Choroid plexus epithelial cell (primary cell): Measurements from ENCODE around the gene TAC4.
A peak's percentile ranks its signal among the peaks of the same experiment; 100 is the strongest.

Source experiments
- DNase-seq: peaks from one replicate; pipeline ENCODE4 v3.0.0-alpha.2; 2010; ENCODE audit warnings: low read depth
- H3K4me3 ChIP-seq: 2 replicates; pipeline ENCODE4 v1.5.1; 2011; ENCODE audit warnings: low read depth, mild to moderate bottlenecking, control low read depth, low read length, moderate library complexity
- CTCF ChIP-seq: conservative IDR thresholded peaks from 2 replicates; pipeline ENCODE4 v1.5.1; 2011; ENCODE audit warnings: low read depth, mild to moderate bottlenecking, control low read depth, inconsistent platforms, low read length, moderate library complexity

TAC4 gene

GRCh38 chr17:49817993-49818392 lies 29.9 kb downstream of the TAC4 start:
- no peak for DNase-seq
- H3K4me3 ChIP-seq: no peak overlapping the region
- no peak for TF ChIP-seq CTCF

GRCh38 chr17:49815761-49816281 lies 32.0 kb downstream of the TAC4 start:
- no peak for TF ChIP-seq CTCF
- DNase-seq: no peak
- no peak overlapping the region for H3K4me3 ChIP-seq

GRCh38 chr17:49814781-49815529 lies 32.9 kb downstream of the TAC4 start:
- no peak for DNase-seq
- TF ChIP-seq CTCF: no peak
- H3K4me3 ChIP-seq: no peak overlapping the region

GRCh38 chr17:49809056-49809455 lies 38.8 kb downstream of the TAC4 start:
- no peak overlapping the region for H3K4me3 ChIP-seq
- no peak for TF ChIP-seq CTCF
- DNase-seq: no peak

GRCh38 chr17:49798738-49799137 lies 49.1 kb downstream of the TAC4 start:
- H3K4me3 ChIP-seq: no peak overlapping the region
- no peak for DNase-seq
- TF ChIP-seq CTCF: no peak

- TF ChIP-seq CTCF: no peak
- DNase-seq: peak; percentile 31
- H3K4me3 ChIP-seq: no peak overlapping the region
These were observed 49.7 kb downstream of the TAC4 start for GRCh38 chr17:49798182-49798581.

- no peak overlapping the region for H3K4me3 ChIP-seq
- DNase-seq: no peak
- no peak for TF ChIP-seq CTCF
These were observed 52.5 kb downstream of the TAC4 start for GRCh38 chr17:49795372-49795771.
